HFFc6 (cell line): ENCODE results near the gene PRF1. TPM values are rescaled to one million over a fixed set of nuclear protein-coding genes. Genes with fewer than 3 reads are reported as not detected.
"Not testable (repeated sequence)": the region's sequence is repeated elsewhere in the genome, so short reads cannot be mapped to it uniquely, and the experiment has no call there.

Experiments used
- DNase-seq: peaks from one replicate; pipeline ENCODE4 v3.0.0-alpha.2; 2018
- H3K27ac Mint-ChIP-seq: 2 replicates; pipeline ENCODE4 v1.8.0; 2020; ENCODE audit warnings: mild to moderate bottlenecking, mixed read lengths
- H3K27me3 Mint-ChIP-seq: 2 replicates; pipeline ENCODE4 v1.8.0; 2021; ENCODE audit warnings: mild to moderate bottlenecking, moderate library complexity, mixed read lengths; ENCODE audit not compliant: insufficient read depth
- H3K36me3 Mint-ChIP-seq: 2 replicates; pipeline ENCODE4 v1.8.0; 2021; ENCODE audit warnings: low read depth, mixed read lengths
- H3K4me1 Mint-ChIP-seq: 2 replicates; pipeline ENCODE4 v1.8.0; 2020; ENCODE audit warnings: low read depth, mixed read lengths
- H3K4me3 Mint-ChIP-seq: 2 replicates; pipeline ENCODE4 v1.8.0; 2020; ENCODE audit warnings: mild to moderate bottlenecking, moderate library complexity, mixed read lengths
- H3K9me3 Mint-ChIP-seq: 2 replicates; pipeline ENCODE4 v1.8.0; 2020; ENCODE audit warnings: mild to moderate bottlenecking, mixed read lengths
- total RNA-seq, 6 experiments: library from RNA; stranded (reverse); fragmentation: NEBNext Ultra II Directional; extraction: Animal tissue kit (Norgen Biotek cat#: 25700); gene quantifications; 2 replicates in 1 of 6; 3 replicates in 5 of 6; pipeline ENCODE4 v1.2.3, GENCODE V29; 2021
- TF ChIP-seq, protein P1 (sequence below): fragments of 200-600 bp; sonication (generic); IDR thresholded peaks from 2 replicates; pipeline ENCODE4 v1.5.0; 2021; ENCODE audit warnings: antibody characterized with exemption, mild to moderate bottlenecking

The PRF1 gene
- total RNA-seq, 6 experiments from 2014 or later: not detected

DNA sequence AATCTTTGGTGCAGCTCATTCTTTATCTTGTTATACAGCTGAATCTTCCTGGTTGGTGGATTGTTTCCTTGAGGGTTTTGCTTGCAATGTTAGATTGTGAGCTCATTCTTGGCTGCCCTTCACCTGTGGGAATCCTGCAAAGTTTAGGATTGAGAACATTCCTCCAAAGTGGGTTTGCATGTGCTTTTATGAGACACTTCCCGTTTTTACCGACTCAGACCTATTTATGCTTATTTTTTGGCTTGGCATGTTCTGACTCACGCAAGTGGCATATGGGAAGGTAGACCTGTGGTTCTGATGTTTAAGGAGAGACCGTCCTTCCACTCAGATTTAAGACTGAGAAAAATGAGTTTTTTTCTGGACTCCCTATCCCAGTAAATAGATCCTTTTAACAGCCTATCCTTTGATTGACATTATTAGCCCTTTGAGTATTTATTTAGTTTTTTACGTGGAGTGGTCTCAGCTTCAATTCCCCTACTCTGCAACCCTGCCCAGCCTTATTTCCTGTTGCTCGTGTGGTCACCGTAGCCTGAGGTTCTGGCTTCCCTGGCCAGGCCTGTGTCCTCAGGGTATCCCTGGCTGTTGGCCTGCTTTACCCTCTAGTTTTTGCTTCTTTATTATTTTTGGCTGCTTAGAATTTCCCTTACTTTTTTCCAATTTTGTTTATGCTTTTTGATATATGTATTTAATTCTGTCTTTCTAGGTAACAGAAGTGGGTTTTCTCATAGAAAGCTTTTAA lies 13.4 kb upstream of the PRF1 start:
- no peak overlapping the region for H3K4me3 Mint-ChIP-seq
- H3K4me1 Mint-ChIP-seq: no peaks in the 10 kb centered on the region
- H3K27me3 Mint-ChIP-seq: peaks cover 22% of the 10 kb centered on the region
- TF ChIP-seq, protein P1, sequence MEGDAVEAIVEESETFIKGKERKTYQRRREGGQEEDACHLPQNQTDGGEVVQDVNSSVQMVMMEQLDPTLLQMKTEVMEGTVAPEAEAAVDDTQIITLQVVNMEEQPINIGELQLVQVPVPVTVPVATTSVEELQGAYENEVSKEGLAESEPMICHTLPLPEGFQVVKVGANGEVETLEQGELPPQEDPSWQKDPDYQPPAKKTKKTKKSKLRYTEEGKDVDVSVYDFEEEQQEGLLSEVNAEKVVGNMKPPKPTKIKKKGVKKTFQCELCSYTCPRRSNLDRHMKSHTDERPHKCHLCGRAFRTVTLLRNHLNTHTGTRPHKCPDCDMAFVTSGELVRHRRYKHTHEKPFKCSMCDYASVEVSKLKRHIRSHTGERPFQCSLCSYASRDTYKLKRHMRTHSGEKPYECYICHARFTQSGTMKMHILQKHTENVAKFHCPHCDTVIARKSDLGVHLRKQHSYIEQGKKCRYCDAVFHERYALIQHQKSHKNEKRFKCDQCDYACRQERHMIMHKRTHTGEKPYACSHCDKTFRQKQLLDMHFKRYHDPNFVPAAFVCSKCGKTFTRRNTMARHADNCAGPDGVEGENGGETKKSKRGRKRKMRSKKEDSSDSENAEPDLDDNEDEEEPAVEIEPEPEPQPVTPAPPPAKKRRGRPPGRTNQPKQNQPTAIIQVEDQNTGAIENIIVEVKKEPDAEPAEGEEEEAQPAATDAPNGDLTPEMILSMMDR: no peak
- no peak for DNase-seq
- peaks cover 13% of the 10 kb centered on the region for H3K36me3 Mint-ChIP-seq
- H3K9me3 Mint-ChIP-seq: peaks cover 18% of the 10 kb centered on the region
- H3K27ac Mint-ChIP-seq: no peak overlapping the region

GRCh38 chr10:70615211-70615610 lies 12.7 kb upstream of the PRF1 start:
- TF ChIP-seq, protein P1: no peak
- Mint-ChIP-seq H3K4me1 (no peaks in the 10 kb centered on the region), H3K36me3 (peaks cover 7% of the 10 kb centered on the region), H3K4me3 (no peak overlapping the region), H3K27me3 (peaks cover 22% of the 10 kb centered on the region), H3K27ac (no peak overlapping the region), H3K9me3 (peaks cover 12% of the 10 kb centered on the region)
- no peak for DNase-seq

DNA sequence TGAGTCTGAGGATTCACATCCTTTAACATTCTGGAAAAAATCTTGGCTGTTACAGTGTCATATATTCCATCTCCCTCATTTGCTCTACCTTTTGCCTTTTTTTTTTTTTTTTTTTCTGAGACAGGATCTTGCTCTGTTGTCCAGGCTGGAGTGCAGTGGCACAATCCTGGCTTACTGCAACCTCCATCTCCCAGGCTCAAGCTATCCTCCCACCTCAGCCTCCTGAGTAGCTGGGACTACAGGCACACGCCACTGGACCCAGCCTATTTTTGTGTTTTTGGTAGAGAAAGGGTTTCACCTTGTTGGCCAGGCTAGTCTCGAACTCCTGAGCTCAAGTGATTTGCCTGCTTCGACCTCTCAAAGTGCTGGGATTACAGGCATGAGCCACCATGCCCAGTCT lies 11.8 kb upstream of the PRF1 start:
- H3K27me3 Mint-ChIP-seq: peaks cover 22% of the 10 kb centered on the region
- not testable (repeated sequence) for H3K4me1 Mint-ChIP-seq, H3K4me3 Mint-ChIP-seq, DNase-seq, H3K9me3 Mint-ChIP-seq, H3K27ac Mint-ChIP-seq, H3K36me3 Mint-ChIP-seq

DNA sequence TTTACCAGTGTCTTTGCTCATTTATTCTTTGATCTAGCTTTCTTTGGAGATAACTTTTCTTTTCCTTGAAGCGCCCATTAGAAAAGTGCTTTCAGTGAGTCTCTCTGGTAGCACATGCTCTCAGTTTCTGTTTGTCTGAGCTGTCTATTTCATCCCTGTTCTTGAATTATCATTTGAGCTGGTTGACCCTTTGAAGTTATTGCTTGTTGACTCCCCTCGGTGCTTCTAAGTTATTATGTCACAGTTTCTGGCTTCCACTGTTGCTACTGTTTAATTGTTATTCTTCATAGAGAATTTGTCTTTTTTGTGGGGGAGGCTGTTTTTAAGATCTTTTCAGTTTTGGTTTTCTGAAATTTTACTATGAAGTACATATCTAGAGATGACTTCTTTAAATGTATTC lies 11.4 kb upstream of the PRF1 start:
- H3K36me3 Mint-ChIP-seq: no peaks in the 10 kb centered on the region
- no peaks in the 10 kb centered on the region for H3K4me1 Mint-ChIP-seq
- H3K4me3 Mint-ChIP-seq: no peak overlapping the region
- peaks cover 22% of the 10 kb centered on the region for H3K27me3 Mint-ChIP-seq
- DNase-seq: no peak
- TF ChIP-seq, protein P1: no peak
- H3K27ac Mint-ChIP-seq: no peak overlapping the region
- no peaks in the 10 kb centered on the region for H3K9me3 Mint-ChIP-seq

GRCh38 chr10:70607936-70608335 lies 5.4 kb upstream of the PRF1 start:
- no peaks in the 10 kb centered on the region for H3K9me3 Mint-ChIP-seq
- TF ChIP-seq, protein P1: no peak
- H3K36me3 Mint-ChIP-seq: no peaks in the 10 kb centered on the region
- H3K27ac Mint-ChIP-seq: no peak overlapping the region
- no peaks in the 10 kb centered on the region for H3K4me1 Mint-ChIP-seq
- peaks cover 19% of the 10 kb centered on the region for H3K27me3 Mint-ChIP-seq
- DNase-seq: no peak
- H3K4me3 Mint-ChIP-seq: no peak overlapping the region

- H3K36me3 Mint-ChIP-seq: no peaks in the 10 kb centered on the region
Measured at GRCh38 chr10:70605161-70605560, 2.6 kb upstream of the PRF1 start.

More at GRCh38 chr10:70605161-70605560, 2.6 kb upstream of the PRF1 start:
- Mint-ChIP-seq H3K4me3 (no peak overlapping the region), H3K27ac (no peak overlapping the region), H3K27me3 (peaks cover 27% of the 10 kb centered on the region), H3K4me1 (no peaks in the 10 kb centered on the region), H3K9me3 (no peaks in the 10 kb centered on the region)
- no peak for DNase-seq
- TF ChIP-seq, protein P1: no peak
